ENCODE data around the gene ROBO4. TPM values are rescaled to one million over a fixed set of nuclear protein-coding genes. Genes with fewer than 3 reads are reported as not detected.

ROBO4 gene
- total RNA-seq, 2 donors from 2014 or later = 8.5 to 18.8 TPM

DNA sequence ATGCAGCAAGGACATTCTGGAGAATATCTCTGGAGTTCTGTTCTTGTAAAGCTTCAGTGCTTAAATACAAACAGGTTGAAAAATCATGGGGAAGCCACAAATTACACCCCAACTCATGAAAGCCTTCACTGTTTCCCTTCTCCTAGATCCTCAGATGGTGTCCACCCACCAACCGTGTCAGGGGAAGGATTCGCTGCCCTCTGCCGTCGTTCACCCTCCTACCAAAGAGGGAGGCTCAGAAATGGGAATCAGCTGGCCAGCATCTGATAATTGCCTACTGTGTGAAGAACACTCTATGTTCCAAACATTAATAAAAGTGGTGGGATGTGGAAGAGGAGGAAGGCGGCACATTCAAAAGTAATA lies 45.6 kb upstream of the ROBO4 start:
- DNase-seq (ENCODE audit: low spot score) (no peak), ATAC-seq (ENCODE audit: insufficient number of reproducible peaks, low FRiP score, low read depth) (no peak)
- H3K27me3 ChIP-seq (replicated peaks; ENCODE audit: insufficient read depth) = no peaks in the 10 kb centered on the region
- no peaks in the 10 kb centered on the region for H3K4me1 ChIP-seq (ENCODE audit: control insufficient read depth in 1 of 2, low read depth in 2 of 2)
- no peaks in the 10 kb centered on the region for H3K9me3 ChIP-seq
- TF ChIP-seq, protein P1, sequence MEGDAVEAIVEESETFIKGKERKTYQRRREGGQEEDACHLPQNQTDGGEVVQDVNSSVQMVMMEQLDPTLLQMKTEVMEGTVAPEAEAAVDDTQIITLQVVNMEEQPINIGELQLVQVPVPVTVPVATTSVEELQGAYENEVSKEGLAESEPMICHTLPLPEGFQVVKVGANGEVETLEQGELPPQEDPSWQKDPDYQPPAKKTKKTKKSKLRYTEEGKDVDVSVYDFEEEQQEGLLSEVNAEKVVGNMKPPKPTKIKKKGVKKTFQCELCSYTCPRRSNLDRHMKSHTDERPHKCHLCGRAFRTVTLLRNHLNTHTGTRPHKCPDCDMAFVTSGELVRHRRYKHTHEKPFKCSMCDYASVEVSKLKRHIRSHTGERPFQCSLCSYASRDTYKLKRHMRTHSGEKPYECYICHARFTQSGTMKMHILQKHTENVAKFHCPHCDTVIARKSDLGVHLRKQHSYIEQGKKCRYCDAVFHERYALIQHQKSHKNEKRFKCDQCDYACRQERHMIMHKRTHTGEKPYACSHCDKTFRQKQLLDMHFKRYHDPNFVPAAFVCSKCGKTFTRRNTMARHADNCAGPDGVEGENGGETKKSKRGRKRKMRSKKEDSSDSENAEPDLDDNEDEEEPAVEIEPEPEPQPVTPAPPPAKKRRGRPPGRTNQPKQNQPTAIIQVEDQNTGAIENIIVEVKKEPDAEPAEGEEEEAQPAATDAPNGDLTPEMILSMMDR (IDR thresholded peaks at IDR 0.05) = no peak
- no peak overlapping the region for H3K4me3 ChIP-seq
- H3K36me3 ChIP-seq = no peaks in the 10 kb centered on the region
- no peak overlapping the region for H3K27ac ChIP-seq

DNA sequence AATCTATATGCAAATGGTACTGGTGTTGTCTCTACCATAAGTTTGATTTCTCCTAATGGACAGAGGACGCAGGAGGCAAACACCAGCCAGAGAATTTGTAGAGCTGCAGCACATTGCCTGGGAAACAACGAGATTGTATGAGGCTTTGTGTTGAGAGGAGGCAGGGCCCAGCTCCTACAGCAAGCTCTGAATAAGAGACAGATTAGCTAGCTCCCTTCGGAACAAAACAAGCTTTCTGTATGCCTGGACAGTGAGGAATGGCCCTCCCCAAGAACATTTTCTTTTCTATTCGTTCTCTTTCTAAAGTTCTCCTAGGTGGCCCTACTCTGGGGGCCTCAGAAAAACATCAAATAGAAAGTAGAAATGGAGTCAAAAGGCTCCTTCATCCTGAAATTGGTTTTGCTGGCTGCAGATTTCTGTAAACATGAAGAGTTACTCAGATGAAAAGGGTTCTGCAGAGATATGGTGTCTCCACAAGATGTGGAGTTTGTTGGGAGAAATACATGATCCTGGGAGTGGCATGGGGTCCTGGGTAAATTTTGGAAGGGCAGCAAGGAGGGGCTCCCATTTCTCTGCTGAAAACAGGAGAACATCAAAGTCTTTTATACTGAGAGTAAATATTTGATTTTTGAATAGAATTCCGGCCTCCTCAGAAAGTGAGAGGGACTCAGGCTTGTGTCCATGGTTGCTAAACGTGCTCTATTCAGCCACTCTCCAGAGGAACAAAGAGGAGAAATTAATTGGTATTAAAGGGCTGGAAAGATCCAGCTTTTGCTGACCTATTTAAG lies 45.0 kb upstream of the ROBO4 start:
- no peak overlapping the region for H3K27ac ChIP-seq
- no peaks in the 10 kb centered on the region for H3K36me3 ChIP-seq
- no peak overlapping the region for H3K4me3 ChIP-seq
- TF ChIP-seq, protein P1 (IDR thresholded peaks at IDR 0.05) = no peak
- ATAC-seq (ENCODE audit: insufficient number of reproducible peaks, low FRiP score, low read depth) (no peak), DNase-seq (ENCODE audit: low spot score) (no peak)
- no peaks in the 10 kb centered on the region for H3K27me3 ChIP-seq (replicated peaks; ENCODE audit: insufficient read depth)
- H3K4me1 ChIP-seq (ENCODE audit: control insufficient read depth in 1 of 2, low read depth in 2 of 2) = no peaks in the 10 kb centered on the region
- no peaks in the 10 kb centered on the region for H3K9me3 ChIP-seq

DNA sequence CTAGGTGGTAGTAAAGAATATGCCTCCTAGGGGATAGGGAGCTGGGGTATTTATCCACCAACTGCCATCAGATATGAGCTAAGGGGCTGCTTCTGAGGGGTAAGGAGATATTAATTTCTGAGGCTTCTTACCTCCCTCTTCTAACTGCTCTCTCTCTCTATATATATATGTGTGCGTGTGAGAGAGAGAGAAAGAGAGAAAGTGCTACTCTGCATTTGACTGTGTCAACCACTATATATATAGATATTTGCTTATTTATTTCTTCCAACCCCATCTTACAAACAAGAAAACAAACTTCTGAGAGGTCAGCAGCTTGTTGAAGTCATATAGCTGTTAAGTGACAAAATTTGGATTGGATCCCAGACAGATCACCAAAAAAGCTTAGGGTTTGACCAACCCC lies 44.0 kb upstream of the ROBO4 start:
- no peak overlapping the region for H3K27ac ChIP-seq
- no peaks in the 10 kb centered on the region for H3K4me1 ChIP-seq (ENCODE audit: control insufficient read depth in 1 of 2, low read depth in 2 of 2)
- ATAC-seq (ENCODE audit: insufficient number of reproducible peaks, low FRiP score, low read depth) = no peak
- H3K27me3 ChIP-seq (replicated peaks; ENCODE audit: insufficient read depth) = no peaks in the 10 kb centered on the region
- no peaks in the 10 kb centered on the region for H3K36me3 ChIP-seq
- TF ChIP-seq, protein P1 (IDR thresholded peaks at IDR 0.05) = no peak
- H3K9me3 ChIP-seq = no peaks in the 10 kb centered on the region
- no peak for DNase-seq (ENCODE audit: low spot score)
- no peak overlapping the region for H3K4me3 ChIP-seq

DNA sequence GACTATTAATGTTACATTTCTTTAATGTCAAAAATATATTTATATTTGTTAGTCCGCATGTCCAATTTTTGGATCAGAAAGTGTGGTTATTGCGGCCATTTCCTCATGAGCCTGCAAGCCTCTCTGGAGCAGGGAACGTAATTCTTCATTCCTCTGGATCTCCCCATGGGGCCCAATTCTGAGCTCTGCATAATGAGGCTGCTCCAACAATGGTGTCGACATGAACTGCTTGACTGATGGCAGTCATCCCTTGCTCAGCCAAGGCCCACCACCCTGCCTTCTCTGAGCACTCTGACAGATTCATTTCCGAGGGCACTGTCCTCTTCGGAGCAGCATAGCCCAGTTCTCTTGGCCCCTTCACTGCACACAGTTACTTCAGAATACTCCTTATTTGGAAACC lies 41.3 kb upstream of the ROBO4 start:
- no peak overlapping the region for H3K27ac ChIP-seq
- H3K36me3 ChIP-seq = no peaks in the 10 kb centered on the region
- ATAC-seq (ENCODE audit: insufficient number of reproducible peaks, low FRiP score, low read depth) = no peak
- H3K27me3 ChIP-seq (replicated peaks; ENCODE audit: insufficient read depth) = no peaks in the 10 kb centered on the region
- DNase-seq (ENCODE audit: low spot score) = no peak
- H3K4me3 ChIP-seq = no peak overlapping the region
- TF ChIP-seq, protein P1 (IDR thresholded peaks at IDR 0.05) = no peak
- H3K9me3 ChIP-seq = no peaks in the 10 kb centered on the region
- H3K4me1 ChIP-seq (ENCODE audit: control insufficient read depth in 1 of 2, low read depth in 2 of 2) = no peaks in the 10 kb centered on the region

DNA sequence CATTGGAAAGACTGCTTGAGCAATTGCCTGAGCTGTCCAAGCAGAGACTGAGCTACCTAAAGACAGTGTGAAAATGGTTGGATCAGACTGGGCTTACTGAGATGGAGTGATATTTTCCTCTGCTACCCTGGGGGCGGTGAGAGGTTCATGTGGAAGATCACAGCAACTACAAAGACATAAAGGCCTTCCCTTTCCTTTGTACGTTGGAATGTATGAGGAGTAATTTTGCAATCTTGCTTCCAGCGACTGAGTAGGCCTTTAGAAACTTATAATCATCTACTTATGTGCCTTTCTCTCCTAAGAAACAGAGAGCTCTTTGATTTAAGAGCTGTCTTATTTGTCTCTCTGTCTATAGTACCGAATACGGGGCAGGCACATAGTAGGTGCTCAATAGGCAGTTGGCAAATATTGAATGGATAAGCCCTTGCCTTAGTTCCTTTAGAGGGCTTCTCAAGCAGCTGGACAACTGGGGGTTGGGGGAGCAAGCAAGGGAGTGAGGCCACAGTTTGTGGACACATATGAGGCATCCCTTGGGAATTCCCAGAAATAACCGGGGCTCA lies 40.6 kb upstream of the ROBO4 start:
- Histone ChIP-seq H3K27ac (no peak overlapping the region), H3K4me1 (ENCODE audit: control insufficient read depth in 1 of 2, low read depth in 2 of 2) (no peaks in the 10 kb centered on the region), H3K36me3 (no peaks in the 10 kb centered on the region), H3K27me3 (replicated peaks; ENCODE audit: insufficient read depth) (no peaks in the 10 kb centered on the region), H3K4me3 (no peak overlapping the region), H3K9me3 (no peaks in the 10 kb centered on the region)
- ATAC-seq (ENCODE audit: insufficient number of reproducible peaks, low FRiP score, low read depth) (no peak), DNase-seq (ENCODE audit: low spot score) (no peak)
- TF ChIP-seq, protein P1 (IDR thresholded peaks at IDR 0.05) = no peak

All from thoracic aorta (tissue), 2 donors.